ENCODE data around the gene SLC8A3.

DNA sequence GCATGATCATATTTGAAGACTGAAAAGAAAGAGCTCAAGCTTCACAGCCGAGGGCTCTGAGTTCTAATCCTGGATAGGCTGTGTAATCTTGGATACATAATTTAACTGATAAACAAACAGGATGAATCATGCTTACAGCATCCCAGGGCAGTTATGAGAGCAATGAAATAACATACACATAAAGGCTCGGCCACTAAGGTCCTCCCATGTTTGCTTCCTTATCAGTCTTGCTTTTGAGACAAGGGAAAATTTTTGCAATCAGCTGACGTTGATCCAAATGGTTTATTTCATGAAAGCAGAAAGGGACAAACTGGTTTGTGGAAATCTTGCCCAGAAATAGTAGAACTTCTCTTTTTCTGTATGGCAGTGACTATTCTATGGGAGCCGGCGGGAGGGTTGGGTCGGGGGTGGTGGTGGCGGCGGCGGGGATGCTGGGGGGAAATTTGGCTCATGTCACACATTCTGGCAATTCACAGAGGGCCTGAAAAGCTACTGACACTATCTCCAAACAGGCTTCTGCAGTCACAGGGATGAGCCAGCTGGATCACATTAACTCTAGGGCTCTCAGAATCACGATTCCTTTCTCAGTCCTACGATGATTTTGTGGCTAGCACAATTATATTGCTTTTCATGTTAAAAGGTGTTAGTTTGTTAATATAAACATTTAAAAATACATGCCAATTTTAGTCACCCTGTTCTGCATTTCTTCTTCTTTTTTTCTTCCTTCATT, 124.5 kb downstream of the SLC8A3 start:
- TF ChIP-seq, protein P1, sequence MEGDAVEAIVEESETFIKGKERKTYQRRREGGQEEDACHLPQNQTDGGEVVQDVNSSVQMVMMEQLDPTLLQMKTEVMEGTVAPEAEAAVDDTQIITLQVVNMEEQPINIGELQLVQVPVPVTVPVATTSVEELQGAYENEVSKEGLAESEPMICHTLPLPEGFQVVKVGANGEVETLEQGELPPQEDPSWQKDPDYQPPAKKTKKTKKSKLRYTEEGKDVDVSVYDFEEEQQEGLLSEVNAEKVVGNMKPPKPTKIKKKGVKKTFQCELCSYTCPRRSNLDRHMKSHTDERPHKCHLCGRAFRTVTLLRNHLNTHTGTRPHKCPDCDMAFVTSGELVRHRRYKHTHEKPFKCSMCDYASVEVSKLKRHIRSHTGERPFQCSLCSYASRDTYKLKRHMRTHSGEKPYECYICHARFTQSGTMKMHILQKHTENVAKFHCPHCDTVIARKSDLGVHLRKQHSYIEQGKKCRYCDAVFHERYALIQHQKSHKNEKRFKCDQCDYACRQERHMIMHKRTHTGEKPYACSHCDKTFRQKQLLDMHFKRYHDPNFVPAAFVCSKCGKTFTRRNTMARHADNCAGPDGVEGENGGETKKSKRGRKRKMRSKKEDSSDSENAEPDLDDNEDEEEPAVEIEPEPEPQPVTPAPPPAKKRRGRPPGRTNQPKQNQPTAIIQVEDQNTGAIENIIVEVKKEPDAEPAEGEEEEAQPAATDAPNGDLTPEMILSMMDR (IDR thresholded peaks at IDR 0.05; ENCODE audit: low read depth, low read length) = no peak
- TF ChIP-seq EZH2phosphoT487 (IDR thresholded peaks at IDR 0.05; ENCODE audit: low read depth) = no peak
